NCI-H345 treated with DMSO at 0.1 percent for 48 hours (cell line): ENCODE results near the gene NCKAP5.
A peak's percentile ranks its signal among the peaks of the same experiment; 100 is the strongest.

ENCODE experiments used
- DNase-seq: peaks from one replicate; lab custom pipeline; 2025; ENCODE audit not compliant: unreplicated experiment; lab: John Stamatoyannopoulos, UW

The NCKAP5 gene

DNA sequence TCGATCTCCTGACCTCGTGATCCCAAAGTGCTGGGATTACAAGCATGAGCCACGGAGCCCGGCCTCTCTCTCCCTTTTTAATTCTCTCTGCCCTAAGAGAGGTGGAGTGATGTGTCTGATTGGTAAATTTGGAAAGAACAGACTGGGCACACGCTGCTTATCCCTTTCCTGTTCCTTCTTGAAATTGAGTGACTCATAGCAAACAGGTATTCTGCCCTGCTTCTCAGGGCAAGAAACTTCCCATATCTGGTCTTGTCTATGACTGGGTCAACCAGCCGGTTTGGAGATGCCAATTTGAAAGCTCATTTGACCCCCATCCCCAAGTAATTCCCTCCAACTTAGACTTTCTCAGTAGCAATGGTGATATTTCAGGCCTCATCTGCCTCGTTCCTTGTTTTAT lies 913.3 kb downstream of the NCKAP5 start:
- no peak for DNase-seq

DNA sequence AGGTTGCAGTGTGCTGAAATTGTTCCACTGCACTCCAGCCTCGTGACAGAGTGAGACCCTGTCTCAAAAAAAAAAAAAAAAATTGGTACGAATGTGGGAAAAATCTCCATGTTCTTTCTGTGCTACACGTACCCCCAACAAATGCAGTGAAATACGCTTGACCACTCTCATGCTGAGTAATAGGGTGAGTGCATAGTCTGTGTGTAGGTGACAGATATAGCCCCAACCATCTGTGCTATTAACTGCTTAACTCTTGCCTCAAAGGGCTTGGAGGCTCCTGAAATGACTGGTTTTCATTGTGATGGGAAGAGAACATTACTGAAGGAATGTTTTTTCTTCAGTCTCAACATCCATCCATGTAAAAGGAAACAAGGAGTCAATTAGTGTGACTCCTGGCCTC lies 913.9 kb downstream of the NCKAP5 start:
- DNase-seq = no peak

DNA sequence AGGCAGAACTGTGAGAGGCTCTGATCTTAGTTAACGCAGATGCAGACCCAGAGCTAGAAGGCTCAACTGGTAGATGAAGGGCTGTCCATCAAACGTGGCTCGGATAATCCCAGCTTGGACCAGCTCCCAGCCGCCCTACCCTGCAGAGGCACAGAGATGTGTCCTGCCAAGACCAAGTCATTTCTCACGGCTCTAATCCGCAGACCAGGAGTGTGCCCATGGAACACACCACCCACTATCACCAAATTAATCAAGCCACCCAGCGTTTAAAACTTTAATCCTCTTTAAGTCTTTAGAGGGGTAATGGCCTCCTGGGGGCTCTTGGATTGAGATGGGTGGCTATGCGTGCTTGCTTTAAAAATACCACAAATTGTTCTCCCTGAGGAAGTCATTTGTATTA lies 915.8 kb downstream of the NCKAP5 start:
- DNase-seq = no peak

DNA sequence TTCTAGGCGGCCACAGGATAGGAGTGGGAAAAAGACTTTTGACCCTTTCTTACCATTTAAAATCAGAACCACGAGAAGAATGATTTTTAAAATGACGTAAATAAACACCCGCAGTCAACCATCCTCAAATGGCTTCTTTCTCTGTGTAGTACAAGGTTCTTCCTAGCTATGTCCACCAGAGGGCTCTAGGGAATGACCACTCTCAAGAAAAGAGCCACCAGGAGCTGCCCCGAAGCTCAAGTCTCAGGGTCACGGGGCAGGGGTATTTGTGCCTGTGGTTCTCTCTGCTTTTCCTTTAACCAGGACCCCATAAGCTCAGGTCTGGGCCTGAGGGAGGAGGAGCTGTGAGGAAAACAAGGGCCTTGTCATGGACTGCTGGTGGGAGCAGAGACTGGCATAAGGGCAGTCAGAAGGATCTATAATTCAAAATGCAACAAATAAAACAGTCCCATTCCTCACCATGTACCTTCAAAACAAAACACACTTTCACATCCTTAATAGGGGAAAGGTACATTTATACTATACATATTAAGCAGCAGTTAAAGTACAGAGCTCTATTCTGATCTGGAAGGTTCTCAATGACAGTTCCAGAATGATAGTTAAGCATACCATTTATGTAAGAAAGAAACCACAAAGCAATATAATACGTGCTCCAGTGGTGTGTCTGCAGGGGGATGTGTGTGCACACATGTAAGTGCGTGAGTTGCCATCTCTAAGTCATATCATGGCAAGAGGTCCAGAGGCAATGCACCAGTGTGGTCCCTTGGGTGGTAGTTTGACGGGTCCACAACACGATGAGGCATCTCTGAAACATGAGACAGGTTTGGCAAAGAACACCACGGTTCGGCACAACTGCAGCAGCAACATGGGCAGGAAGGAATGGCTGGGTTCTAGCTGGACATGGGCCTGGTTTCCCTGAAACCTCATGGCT lies 916.9 kb downstream of the NCKAP5 start:
- DNase-seq = no peak

DNA sequence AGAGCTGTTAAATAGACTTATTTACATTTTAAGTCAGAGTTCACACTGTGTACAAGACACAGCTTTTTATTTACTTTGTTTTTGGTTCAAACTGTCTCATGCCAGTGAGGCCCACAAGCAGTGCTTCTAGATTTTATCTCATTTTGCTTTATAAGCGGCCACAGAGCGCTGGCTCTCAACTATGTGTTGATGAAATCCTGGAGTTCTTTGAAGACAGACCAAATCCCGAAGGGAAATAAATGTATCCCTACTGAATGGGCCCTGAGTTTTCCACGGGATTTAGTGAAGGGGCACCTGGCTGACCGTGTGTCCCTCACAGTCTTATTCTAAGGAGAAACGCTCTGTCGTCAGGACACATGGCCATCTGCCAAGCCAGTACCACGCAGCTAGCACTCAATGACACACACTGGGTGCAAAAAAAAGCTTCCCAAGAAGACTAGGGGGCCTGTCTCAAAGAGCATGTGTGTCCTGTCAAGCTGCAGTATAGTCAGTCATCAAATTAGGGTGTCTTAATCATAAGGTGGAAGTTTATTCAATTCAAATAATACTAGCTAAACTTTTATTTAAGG lies 921.6 kb downstream of the NCKAP5 start:
- DNase-seq = no peak

DNA sequence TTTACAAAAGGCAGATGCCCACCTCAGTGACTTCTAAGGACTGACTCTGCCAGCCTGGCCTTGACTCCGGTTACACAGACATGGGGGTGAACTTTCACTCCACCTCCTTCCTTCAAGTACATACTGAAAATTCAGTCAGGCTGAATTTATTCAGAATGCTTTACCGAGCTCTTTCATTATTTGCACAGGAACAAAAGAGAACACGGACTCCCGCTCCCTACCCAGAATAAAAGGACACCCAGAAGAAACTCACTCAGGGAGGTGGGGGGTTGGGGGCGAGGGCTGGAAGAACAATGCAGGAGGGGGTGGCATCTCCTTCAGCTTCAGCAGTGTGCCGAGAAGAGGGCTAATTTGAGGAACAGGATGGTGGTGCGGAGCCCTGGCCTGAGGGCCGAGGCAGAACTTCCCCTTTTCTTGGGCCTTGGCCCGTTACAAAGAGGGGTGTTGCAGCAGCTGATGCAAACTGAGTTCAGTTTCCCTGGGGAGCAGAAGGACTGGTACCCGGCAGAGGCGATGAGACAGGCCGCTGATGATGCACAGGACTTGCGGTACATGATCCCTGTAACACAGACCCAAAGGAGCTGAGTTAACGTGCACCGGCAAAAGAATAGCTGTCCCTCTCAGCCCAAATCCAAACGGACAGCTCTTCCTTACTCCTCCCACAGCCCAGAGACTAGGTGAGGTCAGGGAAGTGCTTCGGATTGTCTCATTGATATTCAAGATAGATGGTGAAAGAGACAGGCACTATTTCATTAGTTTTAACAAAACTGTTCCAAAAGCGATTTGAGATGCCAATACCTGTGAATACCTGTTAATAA lies 922.3 kb downstream of the NCKAP5 start:
- DNase-seq = no peak

DNA sequence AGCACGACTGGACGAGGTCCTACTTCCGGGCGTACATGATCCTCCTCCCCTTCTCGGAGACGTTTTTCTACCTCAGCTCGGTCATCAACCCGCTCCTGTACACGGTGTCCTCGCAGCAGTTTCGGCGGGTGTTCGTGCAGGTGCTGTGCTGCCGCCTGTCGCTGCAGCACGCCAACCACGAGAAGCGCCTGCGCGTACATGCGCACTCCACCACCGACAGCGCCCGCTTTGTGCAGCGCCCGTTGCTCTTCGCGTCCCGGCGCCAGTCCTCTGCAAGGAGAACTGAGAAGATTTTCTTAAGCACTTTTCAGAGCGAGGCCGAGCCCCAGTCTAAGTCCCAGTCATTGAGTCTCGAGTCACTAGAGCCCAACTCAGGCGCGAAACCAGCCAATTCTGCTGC lies 923.1 kb downstream of the NCKAP5 start:
- no peak for DNase-seq

DNA sequence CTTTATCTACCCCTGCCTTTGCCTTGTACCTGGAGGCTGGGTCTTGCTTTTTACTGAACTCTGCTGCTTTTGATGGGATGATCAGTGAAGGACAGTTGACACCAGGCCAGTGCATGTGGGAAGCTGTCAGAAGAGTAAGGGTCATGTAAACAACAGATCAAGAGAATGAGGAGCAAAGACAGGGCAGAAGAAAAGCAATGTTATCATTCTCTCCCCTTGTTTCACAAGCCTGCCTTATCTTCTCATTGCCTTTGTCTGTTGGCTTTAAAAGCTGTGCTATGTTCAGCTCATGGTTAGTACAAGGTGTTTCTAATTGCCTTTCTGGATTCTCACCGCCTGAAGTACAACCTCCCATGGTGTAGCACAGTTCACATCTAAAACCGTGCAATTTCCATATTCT lies 925.8 kb downstream of the NCKAP5 start:
- no peak for DNase-seq

DNA sequence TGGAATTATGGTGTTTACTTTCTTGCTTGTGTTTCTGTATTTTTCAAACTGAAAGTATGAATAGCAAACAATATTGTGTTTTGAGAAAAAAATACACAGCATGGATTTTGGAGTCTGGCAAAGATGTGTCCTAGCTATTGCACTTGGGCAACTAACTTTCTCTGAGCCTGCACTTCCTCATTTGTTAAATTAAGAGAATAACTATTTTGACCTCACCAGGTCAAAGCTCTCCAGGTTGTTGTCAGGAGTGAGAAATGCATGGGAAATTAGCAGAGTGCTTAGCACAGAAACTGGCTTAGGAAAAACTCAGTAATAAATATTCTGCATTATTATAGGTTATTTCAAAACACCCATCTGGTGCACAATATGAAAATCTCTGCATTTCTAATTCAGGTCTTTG lies 926.4 kb downstream of the NCKAP5 start:
- DNase-seq = no peak

DNA sequence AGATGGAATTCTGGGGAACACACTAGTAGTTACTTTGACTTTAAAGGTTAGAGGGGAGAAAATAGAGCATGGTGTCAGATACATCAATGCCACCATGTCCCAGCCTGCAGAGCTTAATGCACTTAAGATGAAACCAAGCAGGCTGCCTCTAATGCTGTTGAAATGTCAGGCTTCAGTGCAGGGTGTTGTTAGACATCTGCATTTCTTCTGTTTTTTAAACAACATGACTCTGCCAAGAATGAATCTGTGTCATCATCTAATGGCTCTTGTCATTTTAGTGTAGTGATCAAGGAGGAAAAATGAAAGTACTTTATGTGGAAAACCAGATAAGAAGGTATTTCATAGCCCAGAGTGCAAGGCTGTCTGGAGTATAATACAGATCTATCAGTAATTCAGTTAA lies 928.1 kb downstream of the NCKAP5 start:
- no peak for DNase-seq

DNA sequence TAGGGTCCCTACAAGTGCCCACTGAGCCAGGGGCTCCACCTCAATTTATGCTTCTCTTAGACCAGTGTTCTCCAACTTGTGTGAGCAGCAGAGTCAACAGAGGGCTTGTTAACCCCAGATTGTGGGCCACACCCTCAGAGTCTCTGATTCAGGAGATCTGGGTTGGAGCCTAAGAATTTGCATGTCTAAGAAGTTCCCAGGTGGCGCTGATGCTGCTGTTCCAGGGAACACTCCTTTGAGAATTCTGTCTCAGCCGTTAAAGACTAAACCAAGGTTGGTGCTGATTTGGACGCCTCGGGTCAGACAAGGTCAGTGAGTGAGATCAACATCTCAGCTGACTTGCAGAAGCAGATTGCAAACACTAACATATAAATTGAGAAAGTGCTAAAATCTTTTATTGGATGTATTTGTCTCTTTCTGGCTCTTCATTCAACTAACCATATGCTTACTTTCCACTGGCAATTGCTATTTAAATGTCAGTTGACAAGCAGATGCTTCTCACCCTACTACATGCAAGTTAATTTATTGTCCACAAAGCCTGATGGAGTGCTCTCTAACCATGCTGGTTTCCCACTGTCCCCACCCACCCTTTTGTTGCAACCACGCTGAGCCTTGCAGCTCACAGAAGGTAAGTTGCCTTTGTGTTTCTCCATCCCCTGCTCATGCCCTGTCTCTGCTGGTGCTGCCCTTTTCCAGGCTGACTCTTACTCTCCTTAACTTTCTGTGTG lies 929.8 kb downstream of the NCKAP5 start:
- peak; percentile 83 for DNase-seq

DNA sequence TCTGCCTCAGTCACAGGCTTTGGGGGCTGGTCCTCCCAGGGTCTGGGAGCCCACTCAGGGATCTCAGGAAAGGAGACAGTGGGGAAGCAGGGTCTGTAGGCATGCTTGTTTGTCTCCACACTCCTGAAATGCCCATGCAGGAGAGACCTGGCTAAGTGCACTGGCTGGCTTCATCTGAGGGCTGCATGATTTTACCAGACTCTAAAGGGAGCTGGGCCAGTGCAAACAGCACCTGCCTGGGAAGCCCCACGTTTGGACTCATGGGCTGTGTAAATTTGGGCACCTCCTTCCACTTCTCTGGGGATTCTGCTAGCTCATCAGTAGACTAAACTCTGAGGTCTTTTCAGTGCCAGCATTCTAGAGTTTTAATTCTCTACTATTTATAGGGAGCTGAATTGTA lies 931.9 kb downstream of the NCKAP5 start:
- DNase-seq = no peak

DNA sequence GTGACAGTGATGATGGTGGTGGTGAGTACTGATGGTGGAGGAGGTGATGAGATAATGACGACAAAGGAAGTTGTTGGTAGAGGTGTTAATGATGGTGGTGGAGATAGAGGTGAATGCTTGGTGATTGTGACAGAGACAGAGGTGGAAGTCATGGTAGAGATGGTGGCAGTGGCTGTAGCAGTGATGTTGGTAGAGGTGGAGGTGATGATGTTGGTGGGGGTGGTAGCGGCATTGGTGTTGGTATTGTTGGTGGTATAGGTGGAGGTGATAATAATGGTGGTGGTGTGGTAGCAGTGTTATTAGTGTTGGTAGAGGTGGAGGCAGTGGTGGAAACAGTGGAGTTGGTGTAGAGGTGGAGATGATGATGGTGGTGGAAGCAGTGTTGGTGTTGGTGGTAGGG lies 934.6 kb downstream of the NCKAP5 start:
- DNase-seq = no peak

DNA sequence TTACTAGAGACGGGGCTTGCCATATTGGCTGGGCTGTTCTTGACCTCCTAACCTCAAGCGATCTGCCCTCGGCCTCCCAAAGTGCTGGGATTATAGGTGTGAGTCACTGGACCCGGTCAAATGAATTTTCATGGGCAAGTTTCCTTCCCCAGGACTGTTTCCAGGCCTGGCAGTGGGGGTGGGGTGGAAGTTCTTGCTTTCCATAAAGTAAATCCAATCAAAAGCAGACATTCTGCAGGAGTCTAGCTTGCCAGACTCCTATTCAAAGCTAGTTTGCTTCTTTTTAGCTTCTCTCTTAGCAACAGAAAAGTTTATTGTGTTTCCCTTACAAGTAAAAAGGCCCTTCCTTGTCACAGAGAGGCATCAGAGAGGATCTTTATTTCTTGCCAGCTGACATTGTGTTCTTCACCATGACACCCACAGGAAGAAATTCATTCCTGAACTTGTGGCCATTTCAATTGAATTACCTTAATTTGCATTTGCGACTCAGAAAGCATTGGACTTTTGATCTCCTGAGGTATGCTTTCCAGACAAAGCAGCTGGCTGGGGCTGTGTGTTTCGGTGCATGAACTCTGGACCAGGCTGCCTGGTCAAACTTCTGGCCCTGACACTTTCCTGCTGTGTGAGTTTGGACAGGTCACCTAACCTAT lies 936.1 kb downstream of the NCKAP5 start:
- no peak for DNase-seq

DNA sequence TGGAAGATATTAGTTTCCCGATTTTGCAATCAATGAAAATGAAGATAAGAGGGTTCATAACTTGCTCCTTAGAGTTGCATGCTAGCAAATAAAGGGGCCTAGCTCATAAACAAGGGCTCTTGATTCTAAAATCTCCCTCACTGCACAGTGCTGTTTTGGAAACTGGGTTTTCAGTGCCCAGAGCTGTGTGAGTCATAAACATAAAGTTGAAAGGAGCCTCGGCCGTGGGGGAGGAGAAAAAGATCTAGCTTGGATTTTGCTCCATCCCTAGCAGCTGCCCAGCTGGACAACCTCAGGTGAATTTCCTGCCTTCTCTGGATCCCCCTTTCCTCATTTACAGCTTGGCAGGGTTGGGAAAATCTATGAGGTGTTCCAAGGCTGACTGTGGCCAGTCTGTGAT lies 940.7 kb downstream of the NCKAP5 start:
- no peak for DNase-seq

DNA sequence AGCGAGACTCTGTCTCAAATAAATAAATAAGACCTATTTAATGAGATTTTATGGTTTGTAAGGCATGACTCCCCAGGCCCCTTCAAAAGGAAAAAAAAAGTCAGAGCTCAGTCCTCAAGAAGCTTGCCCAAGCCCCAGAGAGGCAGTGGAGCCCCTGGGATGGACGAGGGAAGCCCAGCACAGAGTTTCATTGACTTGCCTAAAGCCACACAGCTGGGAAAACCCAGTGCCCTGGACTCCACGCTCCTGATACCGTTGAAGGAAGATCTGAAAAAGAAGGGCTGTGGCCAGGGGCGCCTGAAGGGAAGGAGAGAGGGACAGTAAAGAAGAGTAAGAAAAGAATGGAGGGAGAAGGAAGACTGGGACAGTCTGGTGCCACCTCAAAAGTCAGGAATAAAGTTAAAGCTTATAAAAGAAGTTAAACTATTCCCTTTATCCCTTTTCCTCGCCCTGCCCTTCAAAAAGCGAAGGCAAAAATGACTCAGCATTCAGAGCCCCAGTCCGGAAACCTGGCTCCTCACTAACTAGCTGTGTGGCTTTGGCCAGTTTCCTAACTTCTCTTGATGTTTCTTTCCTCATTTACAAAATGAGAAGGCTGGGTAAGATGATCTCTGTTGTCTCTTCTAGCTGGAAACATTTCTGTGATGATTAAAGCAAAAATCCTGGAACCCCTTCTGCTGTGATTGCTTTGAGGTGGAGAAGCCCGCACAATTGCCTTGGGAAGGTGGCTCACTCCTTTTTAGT lies 945.0 kb downstream of the NCKAP5 start:
- no peak for DNase-seq
